GM21447 (cell line): ENCODE results near the gene STEAP4.

Source experiments
- ATAC-seq: cut with Tn5 transposase; IDR thresholded peaks from one replicate; pipeline ENCODE4 v1.9.1; 2021; ENCODE audit not compliant: unreplicated experiment

Gene STEAP4

GRCh38 chr7:88306590-88307048 lies at the start of gene STEAP4:
TSS of gene STEAP4 (minus strand) at chr7:88306894. CDS start at chr7:88284269, 22,625 bp downstream.
- no peak for ATAC-seq

DNA sequence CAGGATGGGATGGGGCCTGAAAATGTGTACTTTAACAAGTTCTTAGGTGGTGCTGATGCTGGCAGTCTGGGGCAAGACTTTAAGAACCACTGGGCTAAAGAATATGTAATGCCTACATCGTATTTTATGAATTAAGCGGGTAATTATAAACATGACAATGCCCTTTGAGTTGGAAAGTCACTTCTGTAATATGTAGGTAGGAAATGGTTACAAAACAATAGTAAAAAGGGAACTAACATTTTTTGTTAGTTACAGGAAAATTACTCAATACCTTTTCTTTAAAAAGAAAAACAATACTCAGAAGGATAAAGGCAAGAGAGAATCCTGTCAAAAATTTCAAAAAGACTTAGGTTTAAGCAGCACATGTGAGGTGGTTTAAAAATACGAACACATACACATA lies 48.3 kb upstream of the STEAP4 start:
- ATAC-seq: no peak

- no peak for ATAC-seq
Measured at GRCh38 chr7:88350118-88350517, 43.4 kb upstream of the STEAP4 start.

GRCh38 chr7:88347517-88347916 lies 40.8 kb upstream of the STEAP4 start:
- no peak for ATAC-seq

GRCh38 chr7:88347090-88347489 lies 40.4 kb upstream of the STEAP4 start:
- no peak for ATAC-seq

- ATAC-seq: no peak
Measured at GRCh38 chr7:88346357-88346756, 39.7 kb upstream of the STEAP4 start.

GRCh38 chr7:88344956-88345832 lies 38.5 kb upstream of the STEAP4 start:
- ATAC-seq: no peak

DNA sequence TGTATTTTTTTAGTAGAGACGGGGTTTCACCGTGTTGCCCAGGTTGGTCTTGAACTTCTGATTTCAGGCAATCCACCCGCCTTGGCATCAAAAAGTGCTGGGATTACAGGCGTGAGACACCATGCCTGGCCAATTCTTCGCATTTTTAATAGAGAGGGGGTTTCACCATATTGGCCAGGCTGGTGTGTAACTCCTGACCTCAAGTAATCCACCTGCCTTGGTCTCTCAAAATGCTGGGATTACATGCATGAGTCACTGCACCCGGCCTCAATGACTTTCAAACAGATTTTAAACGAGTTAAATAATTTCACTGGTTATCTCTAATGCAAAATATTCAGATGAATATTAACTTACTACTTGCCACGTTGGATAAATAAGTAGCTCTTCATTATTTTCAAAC lies 37.6 kb upstream of the STEAP4 start:
- ATAC-seq: no peak

DNA sequence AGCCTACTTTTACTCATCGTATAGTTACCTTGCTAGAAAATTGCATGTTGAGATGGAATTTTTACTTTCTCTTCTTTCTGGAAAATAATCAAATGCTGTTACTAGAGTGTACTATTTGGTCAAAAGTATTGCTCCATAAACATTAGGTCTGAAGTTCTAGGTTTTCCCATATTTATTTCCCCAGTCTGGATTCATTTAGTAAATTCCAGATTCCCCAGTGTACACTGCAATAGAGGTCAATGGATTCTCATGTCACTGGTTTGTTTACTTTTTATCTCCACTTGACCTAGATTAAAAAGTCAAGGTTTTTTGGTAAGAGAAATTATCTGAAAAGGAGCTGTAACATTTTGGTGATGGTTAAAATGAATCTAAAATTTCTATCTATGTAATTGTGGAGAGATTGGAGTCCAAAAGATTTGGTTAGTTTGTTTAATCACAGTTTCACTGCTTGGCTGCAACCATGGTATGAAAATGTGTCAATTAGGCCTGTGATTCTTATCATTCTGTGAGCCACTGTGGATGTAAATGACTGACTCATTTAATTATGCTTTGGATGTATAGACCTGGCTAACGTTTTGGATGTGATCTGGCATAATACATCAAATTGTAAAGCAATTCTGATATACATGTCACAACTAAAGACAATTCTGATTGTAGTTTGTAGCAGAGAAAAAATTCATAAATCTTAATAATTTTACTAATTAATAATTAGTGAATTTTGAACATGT lies 32.7 kb upstream of the STEAP4 start:
- ATAC-seq: no peak

DNA sequence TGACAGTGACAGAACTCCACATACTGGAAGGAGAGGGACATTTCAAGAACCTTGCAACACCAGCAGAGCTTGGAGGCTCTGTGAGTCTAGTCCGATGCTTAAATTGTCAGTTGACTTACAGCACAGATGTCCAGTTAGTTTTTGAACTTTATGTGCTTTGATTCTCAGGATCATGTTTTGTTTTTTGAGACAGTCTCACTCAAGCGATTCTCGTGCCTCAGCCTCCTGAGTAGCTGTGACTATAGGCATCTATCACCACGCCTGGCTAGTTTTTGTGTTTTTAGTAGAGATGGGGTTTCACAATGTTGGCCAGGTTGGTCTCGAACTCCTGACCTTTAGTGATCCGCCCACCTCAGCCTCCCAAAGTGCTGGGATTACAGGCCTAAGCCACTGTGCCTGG lies 31.8 kb upstream of the STEAP4 start:
- no peak for ATAC-seq

DNA sequence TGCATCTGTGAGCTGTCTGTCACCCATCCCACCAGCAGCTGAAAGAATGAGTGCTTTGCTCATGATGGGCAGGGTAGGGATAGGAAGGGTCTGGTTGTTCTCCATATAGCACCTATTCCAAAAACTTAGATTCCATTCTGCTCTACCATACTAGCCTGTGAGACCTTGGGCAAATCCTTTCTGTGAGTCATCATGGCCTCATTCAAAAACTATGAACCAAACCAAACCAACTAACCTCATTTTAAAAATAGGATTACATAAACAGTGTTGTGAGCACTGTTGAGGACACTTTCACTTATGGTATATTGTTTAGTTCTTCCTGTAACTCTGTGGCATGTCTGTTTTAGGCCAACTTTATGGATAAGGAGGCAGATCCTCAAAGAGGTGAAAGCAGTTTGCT lies 30.9 kb upstream of the STEAP4 start:
- ATAC-seq: no peak

- ATAC-seq: no peak
Measured at GRCh38 chr7:88331322-88331721, 24.6 kb upstream of the STEAP4 start.

DNA sequence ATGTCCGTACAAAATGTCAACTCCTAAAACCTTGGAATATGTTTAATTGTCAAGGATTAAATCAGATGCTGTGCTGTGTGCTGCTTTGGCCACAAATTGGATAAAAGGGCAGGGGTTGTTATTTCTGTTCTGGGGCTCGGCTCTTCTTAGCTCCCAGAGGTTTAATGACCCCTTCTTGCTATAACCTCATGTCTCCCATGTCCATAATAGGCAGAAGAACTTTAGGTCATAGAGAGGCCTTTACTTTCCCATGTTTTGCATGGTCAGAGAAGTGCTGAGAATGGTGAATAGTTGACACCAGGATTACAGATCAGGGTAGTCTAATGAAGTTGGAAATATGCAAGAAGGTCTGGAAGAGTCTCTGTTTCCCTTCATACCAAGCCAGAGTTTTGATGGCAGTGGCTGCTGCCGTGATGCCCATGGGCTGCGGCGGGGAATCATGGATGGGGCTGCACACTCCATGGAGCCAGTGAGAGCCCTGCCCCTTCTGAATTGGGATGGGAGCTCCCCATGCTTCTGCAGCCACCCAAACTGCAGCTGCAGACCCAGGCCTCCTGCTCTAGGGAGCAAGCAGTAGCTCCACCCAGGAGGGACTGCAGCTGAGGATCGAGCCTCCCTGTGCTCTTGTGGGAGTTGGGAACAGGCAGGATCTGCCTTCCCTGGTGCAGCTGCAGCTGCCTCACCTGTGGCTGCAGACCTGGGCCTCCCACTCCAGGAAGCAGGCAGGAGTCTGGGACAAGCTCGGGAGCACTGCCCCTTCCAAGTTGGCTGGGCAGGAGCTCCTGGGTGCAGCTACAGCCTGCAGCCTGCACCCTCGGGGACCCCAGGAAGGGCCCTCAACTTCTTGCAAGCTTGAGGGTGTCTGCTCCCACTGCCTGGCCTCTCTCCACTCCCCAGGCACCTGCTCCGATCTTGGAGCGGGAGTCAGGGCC lies 23.1 kb upstream of the STEAP4 start:
- no peak for ATAC-seq

DNA sequence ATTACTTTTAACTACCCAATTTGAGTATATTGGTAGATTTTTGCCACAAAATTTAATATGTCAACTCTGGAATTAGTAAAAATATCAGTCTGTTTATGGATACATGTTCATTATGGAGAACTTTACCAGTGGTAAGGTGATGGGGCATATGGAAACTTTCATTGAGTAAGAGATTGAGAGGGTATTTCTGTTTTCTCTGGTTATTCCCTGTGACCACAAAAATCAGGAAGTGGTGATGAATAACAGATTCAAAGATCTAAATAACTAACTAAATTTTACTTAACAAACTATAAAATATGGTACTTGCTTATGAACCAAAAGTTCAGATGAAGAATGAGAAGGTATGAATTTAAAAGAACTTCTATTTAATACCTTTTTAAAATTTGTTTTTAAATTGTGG lies 22.1 kb upstream of the STEAP4 start:
- no peak for ATAC-seq

DNA sequence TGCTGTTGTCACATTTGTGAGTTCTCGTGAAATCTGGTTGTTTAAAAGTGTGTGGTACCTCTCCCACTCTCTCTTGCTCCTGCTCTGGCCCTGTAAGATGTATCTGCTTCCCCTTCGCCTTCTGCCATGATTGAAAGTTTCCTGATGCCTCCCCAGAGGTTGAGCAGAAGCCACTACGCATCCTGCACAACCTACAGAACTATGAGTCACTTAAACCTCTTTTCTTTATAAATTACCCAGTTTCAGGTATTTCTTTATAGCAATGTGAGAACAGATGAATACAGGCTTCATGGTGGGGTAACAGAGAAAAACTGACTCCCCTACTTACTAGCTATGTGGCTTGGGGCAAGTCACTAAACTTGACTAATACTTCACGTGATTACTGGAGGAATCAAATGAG lies 18.0 kb upstream of the STEAP4 start:
- ATAC-seq: no peak

GRCh38 chr7:88322151-88322550 lies 15.5 kb upstream of the STEAP4 start:
- no peak for ATAC-seq

- no peak for ATAC-seq
Measured at GRCh38 chr7:88321694-88322093, 15.0 kb upstream of the STEAP4 start.

- no peak for ATAC-seq
Measured at GRCh38 chr7:88318196-88318595, 11.5 kb upstream of the STEAP4 start.

GRCh38 chr7:88317422-88317821 lies 10.7 kb upstream of the STEAP4 start:
- no peak for ATAC-seq

- no peak for ATAC-seq
Measured at GRCh38 chr7:88316456-88316855, 9.8 kb upstream of the STEAP4 start.

DNA sequence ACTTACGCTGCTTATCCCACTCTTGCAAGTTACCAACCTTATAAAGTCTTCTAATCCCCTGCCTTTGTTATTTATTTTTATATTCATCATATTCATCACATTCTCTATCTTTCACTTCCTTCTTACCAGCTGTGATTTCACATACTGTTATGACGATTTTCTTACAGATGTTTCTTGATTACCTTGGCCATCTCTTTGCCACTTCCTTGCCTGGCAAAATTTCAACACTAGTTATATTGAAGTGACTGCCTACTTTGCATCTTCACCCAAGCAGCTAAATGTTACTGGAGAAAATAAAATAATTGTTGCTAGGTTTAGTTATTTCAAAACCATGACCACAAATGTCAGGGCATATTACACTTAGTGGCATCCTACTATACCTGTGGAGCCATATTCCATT lies 8.8 kb upstream of the STEAP4 start:
- ATAC-seq: no peak
